VCaP (cell line): Measurements from ENCODE around the gene S100PBP.

Experiments
- H3K27ac ChIP-seq: fragments of 450-650 bp; 2 replicates; pipeline ENCODE4 v1.5.1; 2017
- CTCF ChIP-seq: fragments of 450-650 bp; conservative IDR thresholded peaks from 2 replicates; pipeline ENCODE4 v1.5.1; 2017; ENCODE audit warnings: mild to moderate bottlenecking, moderate library complexity

The S100PBP gene

DNA sequence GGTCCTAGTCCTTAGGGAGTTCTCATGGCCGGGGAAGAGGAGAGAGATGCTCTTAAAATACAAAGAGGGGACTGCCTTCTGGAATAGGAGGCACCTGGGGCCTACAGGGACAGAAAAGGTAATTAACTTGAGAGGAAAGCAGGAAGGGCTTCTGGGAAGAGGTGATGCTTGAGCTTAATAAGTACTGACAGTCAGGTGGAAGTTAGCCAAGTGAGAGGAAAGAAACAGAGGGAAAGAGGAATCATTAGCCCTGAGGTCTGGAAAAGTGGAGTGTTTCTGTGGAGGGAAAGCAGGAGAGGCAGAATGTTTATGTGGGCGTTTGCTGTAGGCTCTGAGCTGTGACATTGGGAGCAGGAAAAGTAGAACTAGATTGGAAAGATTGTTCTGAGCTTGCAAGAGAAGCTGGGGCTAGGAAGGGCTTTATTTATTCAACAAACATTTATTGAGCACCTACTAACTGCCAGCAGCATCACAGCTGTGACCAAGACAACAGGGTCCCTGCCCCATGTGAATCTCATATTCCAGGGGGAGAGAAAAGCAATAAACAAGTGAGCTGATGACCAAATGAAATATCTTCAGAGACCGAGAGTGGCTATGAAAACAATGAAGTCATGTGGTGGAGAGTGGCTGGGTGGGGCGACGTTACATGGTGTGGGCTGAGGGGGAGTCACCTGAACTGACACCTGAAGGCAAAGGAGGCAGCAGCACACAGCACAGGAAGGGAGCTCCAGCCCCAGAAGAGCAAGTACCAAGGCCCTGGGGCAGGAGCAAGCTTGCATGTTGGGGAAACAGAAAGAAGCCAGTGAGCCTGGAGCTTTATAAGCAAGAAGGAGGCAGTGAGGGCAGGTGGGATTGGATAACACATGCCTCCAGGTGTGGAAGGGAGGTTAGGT lies 57.7 kb downstream of the S100PBP start:
- no peak overlapping the region for H3K27ac ChIP-seq
- no peak for TF ChIP-seq CTCF

GRCh38 chr1:32876341-32877210 lies 59.1 kb downstream of the S100PBP start:
- TF ChIP-seq CTCF, result peak; percentile 78
- no peak overlapping the region for H3K27ac ChIP-seq

- no peak for TF ChIP-seq CTCF
- H3K27ac ChIP-seq, result no peak overlapping the region
Observed at GRCh38 chr1:32877211-32878110, 60.0 kb downstream of the S100PBP start.

DNA sequence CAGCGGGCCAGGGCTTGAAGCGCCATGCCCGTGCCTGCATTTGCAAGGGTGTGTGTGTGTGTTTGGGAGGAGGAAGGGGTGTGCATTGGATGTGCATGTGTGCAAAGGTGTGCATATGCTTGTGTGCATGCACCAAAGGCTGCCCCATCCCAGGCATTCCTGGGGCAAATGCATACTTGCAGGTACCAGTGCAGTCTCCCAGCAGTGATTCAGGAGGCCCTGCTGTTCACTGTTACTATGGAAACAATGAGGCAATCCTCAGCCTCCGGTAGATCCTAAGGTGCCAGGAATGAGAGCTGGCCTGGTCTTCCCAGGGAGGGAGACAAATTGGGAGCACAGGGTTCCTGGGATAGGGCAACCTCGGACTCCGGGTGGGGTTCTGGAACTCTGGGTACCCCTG lies 60.7 kb downstream of the S100PBP start:
- no peak overlapping the region for H3K27ac ChIP-seq
- TF ChIP-seq CTCF, result no peak

- no peak for TF ChIP-seq CTCF
- H3K27ac ChIP-seq, result no peak overlapping the region
Observed at GRCh38 chr1:32878637-32879041, 61.2 kb downstream of the S100PBP start.

- no peak for TF ChIP-seq CTCF
- no peak overlapping the region for H3K27ac ChIP-seq
Observed at GRCh38 chr1:32881291-32881690, 63.8 kb downstream of the S100PBP start.
